Measurements from ENCODE around the gene RSRP1.

GRCh38 chr1:25195835-25196234 is 51.4 kb downstream of the RSRP1 start:
- TF ChIP-seq CTCF (conservative IDR thresholded peaks at IDR 0.05; ENCODE audit: low read depth, low read length) (no peak), POLR2A (IDR thresholded peaks at IDR 0.05; ENCODE audit: low read depth, low read length) (no peak), MAFK (IDR thresholded peaks at IDR 0.05; ENCODE audit: low read depth, low read length) (no peak), BHLHE40 (IDR thresholded peaks at IDR 0.05; ENCODE audit: low read depth, low read length) (no peak), CHD1 (IDR thresholded peaks at IDR 0.05; ENCODE audit: low read depth, low read length) (no peak), RFX5 (IDR thresholded peaks at IDR 0.05; ENCODE audit: low read depth, low read length) (no peak), RAD21 (IDR thresholded peaks at IDR 0.05; ENCODE audit: low read length) (no peak), MAZ (IDR thresholded peaks at IDR 0.05; ENCODE audit: borderline replicate concordance, low read depth, low read length) (no peak), ELK1 (IDR thresholded peaks at IDR 0.05; ENCODE audit: borderline replicate concordance, low read depth, low read length) (no peak), MXI1 (IDR thresholded peaks at IDR 0.05; ENCODE audit: borderline replicate concordance, low read depth, low read length) (no peak)
